SK-N-SH (cell line): ENCODE results near the gene HIPK3. TPM values are rescaled to one million over a fixed set of nuclear protein-coding genes. Genes with fewer than 3 reads are reported as not detected.

Experiments
- CTCF ChIA-PET: fragments of 300-600, 350-600 bp; formaldehyde crosslinking; extraction: SDS; loops from one replicate; lab custom pipeline; 2021; lab: Yijun Ruan, JAX
- POLR2A ChIA-PET: fragments of 350-600 bp; sonication (Branson Sonifier 250); formaldehyde crosslinking; extraction: SDS; loops from one replicate; lab custom pipeline; 2020; ENCODE audit warnings: antibody characterized with exemption, inconsistent platforms; lab: Yijun Ruan, JAX
- DNase-seq: peaks from one replicate; pipeline ENCODE4 v3.0.0; 2012
- H2AFZ ChIP-seq: fragments of 200-600 bp; sonication (generic); 2 replicates; pipeline ENCODE4 v1.8.1; 2016; ENCODE audit warnings: antibody characterized with exemption, mild to moderate bottlenecking, low read depth
- H3F3A ChIP-seq: fragments of 200-600 bp; sonication (generic); replicated peaks from 2 replicates; pipeline ENCODE3; 2016; ENCODE audit warnings: antibody characterized with exemption, mild to moderate bottlenecking; ENCODE audit not compliant: insufficient read depth
- H3K27ac ChIP-seq, 2 experiments: fragments of 200-500 bp in 1 of 2; fragments of 200-600 bp in 1 of 2; sonication (Bioruptor generic) in 1 of 2; sonication (generic), shearing (Covaris generic) in 1 of 2; 2 replicates each; pipeline versions ENCODE4 v1.5.1 to v1.6.1; 2014 to 2016; ENCODE audit warnings: low read depth in 2 of 2, inconsistent platforms in 1 of 2, low read length in 1 of 2, mild to moderate bottlenecking in 1 of 2, mixed read lengths in 1 of 2
- H3K27me3 ChIP-seq: fragments of 200-600 bp; sonication (generic), shearing (Covaris generic); 2 replicates; pipeline ENCODE4 v1.6.1; 2016; ENCODE audit warnings: mixed run types; ENCODE audit not compliant: insufficient read depth
- H3K36me3 ChIP-seq, 2 experiments: fragments of 200-500 bp in 1 of 2; fragments of 200-600 bp in 1 of 2; sonication (Bioruptor generic) in 1 of 2; sonication (generic) in 1 of 2; replicated peaks in 1 of 2; 2 replicates each; pipeline versions ENCODE3 to v1.5.1; 2014 to 2016; ENCODE audit warnings: low read length in 1 of 2, mild to moderate bottlenecking in 1 of 2; ENCODE audit not compliant: insufficient read depth in 2 of 2, control insufficient read depth in 1 of 2
- H3K4me1 ChIP-seq, 2 experiments: fragments of 200-500 bp in 1 of 2; fragments of 200-600 bp in 1 of 2; sonication (Bioruptor generic) in 1 of 2; sonication (generic), shearing (Covaris generic) in 1 of 2; 2 replicates each; pipeline versions ENCODE4 v1.5.1 to v1.6.1; 2014 to 2016; ENCODE audit warnings: low read depth in 1 of 2, low read length in 1 of 2, mixed run types in 1 of 2; ENCODE audit not compliant: insufficient read depth in 2 of 2, control insufficient read depth in 1 of 2
- H3K4me2 ChIP-seq: fragments of 200-600 bp; sonication (generic), shearing (Covaris generic); 2 replicates; pipeline ENCODE4 v1.6.1; 2017; ENCODE audit warnings: mixed run types
- H3K4me3 ChIP-seq, 2 experiments: fragments of 200-500 bp in 1 of 2; fragments of 200-600 bp in 1 of 2; sonication (Bioruptor generic) in 1 of 2; sonication (generic), shearing (Covaris generic) in 1 of 2; 2 replicates each; pipeline versions ENCODE4 v1.5.1 to v1.8.1; 2014 to 2016; ENCODE audit warnings: low read depth in 2 of 2, inconsistent platforms in 1 of 2, low read length in 1 of 2, mild to moderate bottlenecking in 1 of 2, mixed read lengths in 1 of 2, moderate library complexity in 1 of 2
- H3K79me2 ChIP-seq: fragments of 200-600 bp; sonication (generic); 2 replicates; pipeline ENCODE4 v1.8.1; 2017; ENCODE audit warnings: mild to moderate bottlenecking; ENCODE audit not compliant: insufficient read depth
- H3K9ac ChIP-seq: fragments of 200-600 bp; sonication (generic); 2 replicates; pipeline ENCODE4 v1.6.1; 2017; ENCODE audit warnings: mixed run types
- H3K9me2 ChIP-seq: fragments of 200-600 bp; sonication (generic); 2 replicates; pipeline ENCODE4 v1.6.1; 2017; ENCODE audit warnings: mixed run types
- H3K9me3 ChIP-seq: fragments of 200-600 bp; sonication (generic); 2 replicates; pipeline ENCODE4 v1.6.1; 2017; ENCODE audit warnings: mixed run types, mild to moderate bottlenecking, moderate library complexity
- H4K20me1 ChIP-seq: fragments of 200-600 bp; sonication (generic); 2 replicates; pipeline ENCODE4 v1.6.1; 2017; ENCODE audit warnings: mild to moderate bottlenecking, mixed run types; ENCODE audit not compliant: insufficient read depth
- CHD2 ChIP-seq: fragments of 150-350 bp; IDR thresholded peaks from 2 replicates; pipeline ENCODE4 v1.6.1; 2018; ENCODE audit warnings: low read length; ENCODE audit not compliant: partially characterized antibody
- CTCF ChIP-seq: fragments of 200-600 bp; sonication (generic); IDR thresholded peaks from 2 replicates; pipeline ENCODE4 v1.6.1; 2017; ENCODE audit warnings: antibody characterized with exemption, mild to moderate bottlenecking, moderate library complexity
- EZH2phosphoT487 ChIP-seq: fragments of 200-600 bp; sonication (generic); IDR thresholded peaks from 2 replicates; pipeline ENCODE4 v1.6.1; 2017; ENCODE audit warnings: low read depth, mixed run types, mild to moderate bottlenecking, antibody characterized with exemption, moderate library complexity, borderline replicate concordance
- FOXM1 ChIP-seq: IDR thresholded peaks from 2 replicates; pipeline ENCODE4 v1.4.0; 2012; ENCODE audit warnings: low read depth, mild to moderate bottlenecking
- GABPA ChIP-seq: IDR thresholded peaks from 2 replicates; pipeline ENCODE4 v1.4.0; 2012; ENCODE audit warnings: low read depth, mild to moderate bottlenecking
- IRF3 ChIP-seq: fragments of 150-350 bp; IDR thresholded peaks from 2 replicates; pipeline ENCODE4 v1.6.1; 2016; ENCODE audit warnings: mild to moderate bottlenecking, low read depth, low read length
- JUND ChIP-seq: IDR thresholded peaks from 2 replicates; pipeline ENCODE4 v1.4.0; 2012
- MEF2A ChIP-seq: IDR thresholded peaks from 2 replicates; pipeline ENCODE4 v1.4.0; 2012; ENCODE audit warnings: low read depth, borderline replicate concordance
- MXI1 ChIP-seq: IDR thresholded peaks from 2 replicates; pipeline ENCODE4 v1.6.1; 2012; ENCODE audit warnings: mild to moderate bottlenecking, low read depth, low read length, improper control_type of control experiment
- RXRA ChIP-seq: IDR thresholded peaks from 2 replicates; pipeline ENCODE4 v1.4.0; 2012; ENCODE audit warnings: low read depth, mild to moderate bottlenecking, borderline replicate concordance
- SMC3 ChIP-seq: IDR thresholded peaks from 2 replicates; pipeline ENCODE4 v1.6.1; 2012; ENCODE audit warnings: low read depth, low read length, improper control_type of control experiment
- TAF1 ChIP-seq: IDR thresholded peaks from 2 replicates; pipeline ENCODE4 v1.6.1; 2012; ENCODE audit warnings: low read depth, mild to moderate bottlenecking, low read length, moderate library complexity, borderline replicate concordance
- TCF12 ChIP-seq: IDR thresholded peaks from 2 replicates; pipeline ENCODE4 v1.4.0; 2012
- USF2 ChIP-seq: fragments of 150-350 bp; IDR thresholded peaks from 2 replicates; pipeline ENCODE4 v1.6.1; 2017; ENCODE audit warnings: antibody characterized with exemption, low read length, low read depth, borderline replicate concordance
- WGBS: methylation state at CpG from one replicate; pipeline ENCODE4 v1.1.6; 2017; ENCODE audit warnings: low lambda C conversion rate; 5-methylcytosine and 5-hydroxymethylcytosine counted together
- polyA plus RNA-seq, 3 experiments: library from polyadenylated mRNA; depleted of rRNA; stranded (reverse); fragments of >200 nt; gene quantifications; 2 replicates each; pipeline ENCODE4 v1.2.3, GENCODE V29; 2012

Gene HIPK3
- polyA plus RNA-seq, 1 of the 3 experiments (the other 2 are of a cell fraction), result 5.2 TPM

GRCh38 chr11:33208150-33208549 lies 49.0 kb upstream of the HIPK3 start:
- Histone ChIP-seq H3K4me3 (no peak overlapping the region), H3K27me3 (no peaks in the 10 kb centered on the region), H3K9me3 (no peaks in the 10 kb centered on the region), H3K9me2 (no peaks in the 10 kb centered on the region), H3K4me1 (peaks cover 2 to 3% of the 10 kb centered on the region in 2 experiments; a peak in 1 of 4 replicates), H3F3A (no peaks in the 10 kb centered on the region), H4K20me1 (no peaks in the 10 kb centered on the region), H3K27ac (no peak overlapping the region), H3K9ac (no peak overlapping the region), H3K4me2 (no peak overlapping the region), H2AFZ (no peak overlapping the region), H3K79me2 (no peaks in the 10 kb centered on the region), H3K36me3 (no peaks in the 10 kb centered on the region)
- ChIA-PET CTCF (no interaction called here), POLR2A (no interaction called here)
- WGBS, result 88% methylated on average over 1 of the region's 1 CpG
- DNase-seq, result no peak
- TF ChIP-seq GABPA (no peak), EZH2phosphoT487 (no peak), MEF2A (no peak), SMC3 (no peak), TCF12 (no peak), JUND (no peak), CHD2 (no peak)

GRCh38 chr11:33211153-33211552 lies 46.0 kb upstream of the HIPK3 start:
- Histone ChIP-seq H4K20me1 (no peaks in the 10 kb centered on the region), H3K27ac (no peak overlapping the region), H3K27me3 (no peaks in the 10 kb centered on the region), H3K4me3 (no peak overlapping the region), H3K4me1 (peaks cover 2 to 3% of the 10 kb centered on the region in 2 experiments; a peak in 1 of 4 replicates), H3K9ac (no peak overlapping the region), H3K79me2 (no peaks in the 10 kb centered on the region), H3K4me2 (no peak overlapping the region), H3K9me3 (no peaks in the 10 kb centered on the region), H3K36me3 (no peaks in the 10 kb centered on the region), H3F3A (no peaks in the 10 kb centered on the region), H2AFZ (no peak overlapping the region), H3K9me2 (no peaks in the 10 kb centered on the region)
- ChIA-PET CTCF (interaction anchor here (0.6 kb wide), 1 partner anchor 1386 kb away, joined by 3 read pairs; no protein-coding TSS in a partner anchor), POLR2A (no interaction called here)
- TF ChIP-seq TAF1 (no peak), IRF3 (no peak), CTCF (no peak), RXRA (no peak), CHD2 (no peak), MXI1 (no peak), EZH2phosphoT487 (no peak), FOXM1 (no peak), USF2 (no peak)
- no peak for DNase-seq
- 80% methylated on average over 3 of the region's 3 CpGs for WGBS
